Gastroesophageal sphincter (tissue), 4 donors: ENCODE measurements around the gene MYO18A. TPM values are rescaled to one million over a fixed set of nuclear protein-coding genes. Genes with fewer than 3 reads are reported as not detected.

Experiments used
- ATAC-seq: fragments of 150-250 bp; one replicate; pipeline ENCODE4 v1.9.1; 2016; ENCODE audit warnings: mild to moderate bottlenecking, moderate library complexity
- H3K27ac ChIP-seq, 4 donors: fragments of 200-600 bp; sonication (generic) in 3 of 4; 1 replicate in 3 of 4; 2 replicates in 1 of 4; pipeline ENCODE4 v1.5.1; 2016 to 2019
- H3K27me3 ChIP-seq: fragments of 200-600 bp; sonication (generic); one replicate; pipeline ENCODE4 v1.5.1; 2019
- H3K36me3 ChIP-seq, 2 donors: fragments of 200-600 bp; sonication (generic); one replicate each; pipeline ENCODE4 v1.5.1; 2019; ENCODE audit warnings: control low read depth in 1 of 2
- H3K4me1 ChIP-seq, 3 donors: fragments of 200-600 bp; sonication (generic); 1 replicate in 2 of 3; 2 replicates in 1 of 3; pipeline ENCODE4 v1.5.1; 2016 to 2019; ENCODE audit warnings: control low read depth in 2 of 3
- H3K4me3 ChIP-seq, 2 donors: fragments of 200-600 bp; sonication (generic); one replicate each; pipeline ENCODE4 v1.5.1; 2019; ENCODE audit warnings: mild to moderate bottlenecking in 1 of 2, moderate library complexity in 1 of 2
- H3K9me3 ChIP-seq, 3 donors: fragments of 200-600 bp; sonication (generic); one replicate each; pipeline ENCODE4 v1.5.1; 2017 to 2019; ENCODE audit warnings: control low read depth in 2 of 3
- CTCF ChIP-seq, 4 experiments: fragments of 200-600 bp in 2 of 4; fragments of 450-650 bp in 2 of 4; sonication (generic) in 1 of 4; IDR thresholded peaks; one replicate each; pipeline ENCODE4 v1.5.1; 2017 to 2019; ENCODE audit warnings: antibody characterized with exemption in 4 of 4, mild to moderate bottlenecking in 2 of 4, moderate library complexity in 2 of 4
- EP300 ChIP-seq: sonication (generic); formaldehyde crosslinking; IDR thresholded peaks from one replicate; pipeline ENCODE4 v1.6.1; 2017; ENCODE audit warnings: antibody characterized with exemption, mild to moderate bottlenecking
- POLR2A ChIP-seq, 2 donors: fragments of 450-650 bp; IDR thresholded peaks; one replicate each; pipeline ENCODE4 v1.6.1; 2017; ENCODE audit warnings: antibody characterized with exemption in 2 of 2, mild to moderate bottlenecking in 2 of 2, moderate library complexity in 1 of 2
- POLR2AphosphoS5 ChIP-seq: sonication (generic); formaldehyde crosslinking; IDR thresholded peaks from one replicate; pipeline ENCODE4 v1.6.1; 2017; ENCODE audit warnings: antibody characterized with exemption
- WGBS, 2 donors: methylation state at CpG; one replicate each; pipeline ENCODE4 v1.1.5; 2018; ENCODE audit warnings: low coverage in 1 of 2; 5-methylcytosine and 5-hydroxymethylcytosine counted together
- total RNA-seq, 4 donors: library from RNA; depleted of rRNA; stranded (reverse); fragments of >200 nt; gene quantifications; one replicate each; pipeline ENCODE4 v1.1.0, GENCODE V29; 2016

MYO18A gene
- total RNA-seq, 4 donors from 2014 or later, result 45.5 to 70.5 (median 56.5) TPM

DNA sequence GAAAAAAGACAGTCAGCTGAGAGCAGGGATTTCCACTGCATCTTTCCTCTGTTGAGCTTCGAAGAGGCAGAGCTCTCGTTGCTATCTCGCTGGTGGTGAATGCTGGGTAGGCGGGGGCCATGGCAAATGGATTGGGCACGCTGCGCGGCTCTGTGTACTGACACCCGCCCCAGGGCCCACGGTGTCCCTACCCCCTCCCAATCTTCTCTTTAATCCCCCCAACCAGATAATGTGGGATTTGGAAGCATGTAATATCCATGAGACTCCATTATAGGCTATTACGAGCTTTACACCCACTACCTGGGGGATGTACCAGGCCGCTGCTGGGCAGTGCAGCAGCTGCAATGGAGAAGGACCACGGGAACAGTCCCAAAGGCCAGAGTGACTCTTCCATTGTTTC is 129.0 kb downstream of the MYO18A start:
- Histone ChIP-seq H3K27ac (no peak overlapping the region), H3K36me3 (no peaks in the 10 kb centered on the region), H3K9me3 (no peaks in the 10 kb centered on the region), H3K27me3 (no peaks in the 10 kb centered on the region), H3K4me3 (no peak overlapping the region), H3K4me1 (no peaks in the 10 kb centered on the region)
- no peak for ATAC-seq
- TF ChIP-seq CTCF (IDR thresholded peaks at IDR 0.05) (no peak), EP300 (no peak), POLR2AphosphoS5 (no peak), POLR2A (IDR thresholded peaks at IDR 0.05) (no peak)
- 86% methylated on average over 8 of the region's 12 CpGs; no CpG with 5 or more reads in 1 of the 2 donors for WGBS, 2 donors

GRCh38 chr17:29050176-29050575 is 130.0 kb downstream of the MYO18A start:
- no peaks in the 10 kb centered on the region for H3K9me3 ChIP-seq
- H3K4me1 ChIP-seq, result no peaks in the 10 kb centered on the region
- H3K27me3 ChIP-seq, result no peaks in the 10 kb centered on the region
- no peaks in the 10 kb centered on the region for H3K36me3 ChIP-seq
- ATAC-seq, result no peak
- TF ChIP-seq POLR2A (IDR thresholded peaks at IDR 0.05) (no peak), CTCF (IDR thresholded peaks at IDR 0.05) (no peak), EP300 (no peak), POLR2AphosphoS5 (no peak)
- no peak overlapping the region for H3K4me3 ChIP-seq
- no peak overlapping the region for H3K27ac ChIP-seq
- WGBS, 2 donors, result 89 to 93% methylated on average over 5 of the region's 5 CpGs

- Histone ChIP-seq H3K36me3 (no peaks in the 10 kb centered on the region), H3K27ac (no peak overlapping the region), H3K4me3 (no peak overlapping the region), H3K27me3 (no peaks in the 10 kb centered on the region), H3K9me3 (no peaks in the 10 kb centered on the region), H3K4me1 (no peaks in the 10 kb centered on the region)
- no peak for ATAC-seq
- WGBS, 2 donors, result 73 to 89% methylated on average over 8 to 10 of the region's 11 CpGs
- TF ChIP-seq CTCF (IDR thresholded peaks at IDR 0.05) (no peak), EP300 (no peak), POLR2A (IDR thresholded peaks at IDR 0.05) (no peak), POLR2AphosphoS5 (no peak)
These were observed 130.6 kb downstream of the MYO18A start for GRCh38 chr17:29049541-29050145.

GRCh38 chr17:29048440-29049368 is 131.5 kb downstream of the MYO18A start:
- no peaks in the 10 kb centered on the region for H3K36me3 ChIP-seq
- 58 to 81% methylated on average over 4 to 5 of the region's 10 CpGs for WGBS, 2 donors
- no peaks in the 10 kb centered on the region for H3K9me3 ChIP-seq
- no peaks in the 10 kb centered on the region for H3K4me1 ChIP-seq
- H3K4me3 ChIP-seq, result no peak overlapping the region
- no peak overlapping the region for H3K27ac ChIP-seq
- ATAC-seq, result no peak
- no peak for TF ChIP-seq POLR2AphosphoS5
- no peak for TF ChIP-seq POLR2A (IDR thresholded peaks at IDR 0.05)
- TF ChIP-seq EP300, result no peak
- no peak for TF ChIP-seq CTCF (IDR thresholded peaks at IDR 0.05)
- no peaks in the 10 kb centered on the region for H3K27me3 ChIP-seq

DNA sequence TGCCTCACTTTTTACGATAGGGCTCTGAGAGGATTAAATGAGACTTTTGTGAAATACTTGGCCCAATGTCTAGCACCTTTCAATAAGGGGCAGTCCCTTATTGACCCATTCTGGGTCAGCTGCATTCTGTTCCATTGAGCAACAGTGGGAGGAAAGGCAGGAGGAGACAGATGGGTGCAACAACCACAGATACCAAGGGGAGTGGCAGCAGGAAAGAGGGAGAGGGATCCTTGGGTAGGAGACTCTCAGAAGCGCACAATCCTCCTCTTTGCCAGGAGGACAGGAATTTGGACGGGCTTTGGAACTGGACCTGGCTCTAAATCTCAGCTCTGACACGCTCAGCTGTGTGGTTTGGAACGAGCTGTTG is 133.7 kb downstream of the MYO18A start:
- Histone ChIP-seq H3K27me3 (no peaks in the 10 kb centered on the region), H3K4me1 (no peaks in the 10 kb centered on the region), H3K27ac (no peak overlapping the region), H3K4me3 (no peak overlapping the region), H3K36me3 (no peaks in the 10 kb centered on the region), H3K9me3 (no peaks in the 10 kb centered on the region)
- ATAC-seq, result no peak
- 81 to 87% methylated on average over 3 to 4 of the region's 5 CpGs for WGBS, 2 donors
- TF ChIP-seq CTCF (IDR thresholded peaks at IDR 0.05), result no peak
- TF ChIP-seq EP300, result no peak
- no peak for TF ChIP-seq POLR2A (IDR thresholded peaks at IDR 0.05)
- TF ChIP-seq POLR2AphosphoS5, result no peak
